T-cell (primary cell): ENCODE measurements around the gene CR1. TPM values are rescaled to one million over a fixed set of nuclear protein-coding genes. Genes with fewer than 3 reads are reported as not detected.
"Not testable (repeated sequence)": the region's sequence is repeated elsewhere in the genome, so short reads cannot be mapped to it uniquely, and the experiment has no call there.

ENCODE experiments used
- ATAC-seq, 4 experiments: fragments of 200-7000 bp in 3 of 4; fragments of 150-1000 bp in 1 of 4; cut with Tn5 transposase; replicated peaks in 1 of 4; 1 replicate in 3 of 4; 2 replicates in 1 of 4; pipeline ENCODE4 v1.10.0; 2021; ENCODE audit warnings: moderate library complexity in 3 of 4, mild to moderate bottlenecking in 2 of 4, moderate number of reproducible peaks in 1 of 4
- CTCF ChIA-PET, 2 donors: fragments of 300-600 bp; sonication (Branson Sonifier 250); formaldehyde crosslinking; loops; one replicate each; lab custom pipeline; 2022; ENCODE audit warnings: antibody characterized with exemption in 2 of 2; lab: Charles Lee
- POLR2A ChIA-PET, 2 donors: fragments of 300-600 bp; sonication (Branson Sonifier 250); formaldehyde crosslinking; loops; one replicate each; lab custom pipeline; 2022; ENCODE audit warnings: antibody characterized with exemption in 2 of 2; lab: Charles Lee
- DNase-seq, 35 experiments: peaks; one replicate each; pipeline versions ENCODE4 v3.0.0 to v3.0.0-alpha.2; 2013 to 2023
- H3K27ac ChIP-seq: one replicate; pipeline ENCODE4 v1.5.1; 2013; ENCODE audit warnings: low read length
- H3K27me3 ChIP-seq, 2 experiments: replicated peaks in 1 of 2; 1 replicate in 1 of 2; 2 replicates in 1 of 2; pipeline versions ENCODE4 v1.6.1 to v1.7.0; 2013; ENCODE audit warnings: low read length in 1 of 2, mixed read lengths in 1 of 2; ENCODE audit not compliant: control insufficient read depth in 2 of 2, insufficient read depth in 2 of 2; ENCODE audit errors: extremely low read depth in 1 of 2
- H3K36me3 ChIP-seq, 2 donors: 1 replicate in 1 of 2; 2 replicates in 1 of 2; pipeline versions ENCODE4 v1.6.1 to v1.7.0; 2013; ENCODE audit warnings: low read length in 1 of 2; ENCODE audit not compliant: control insufficient read depth in 2 of 2, insufficient read depth in 1 of 2; ENCODE audit errors: extremely low read depth in 1 of 2
- H3K4me1 ChIP-seq, 2 experiments: 1 replicate in 1 of 2; 2 replicates in 1 of 2; pipeline versions ENCODE4 v1.6.1 to v1.7.0; 2013; ENCODE audit warnings: low read length in 2 of 2, mixed read lengths in 1 of 2; ENCODE audit not compliant: insufficient read depth in 2 of 2, control insufficient read depth in 1 of 2; ENCODE audit errors: extremely low read depth in 1 of 2
- H3K4me3 ChIP-seq, 2 donors: 1 replicate in 1 of 2; 2 replicates in 1 of 2; pipeline versions ENCODE4 v1.5.1 to v1.7.0; 2013; ENCODE audit warnings: mild to moderate bottlenecking in 2 of 2, low read length in 1 of 2, moderate library complexity in 1 of 2; ENCODE audit not compliant: control insufficient read depth in 1 of 2; ENCODE audit errors: extremely low read depth in 1 of 2
- H3K9me3 ChIP-seq: 2 replicates; pipeline ENCODE4 v1.7.0; 2013
- H3K27ac Mint-ChIP-seq, 2 donors: one replicate each; pipeline ENCODE4 v1.8.0; 2020 to 2021; ENCODE audit warnings: mild to moderate bottlenecking in 2 of 2, mixed read lengths in 2 of 2
- H3K27me3 Mint-ChIP-seq, 2 donors: one replicate each; pipeline ENCODE4 v1.8.0; 2021 to 2022; ENCODE audit warnings: mixed read lengths in 2 of 2
- H3K36me3 Mint-ChIP-seq: one replicate; pipeline ENCODE4 v1.8.0; 2021; ENCODE audit warnings: mixed read lengths
- H3K4me1 Mint-ChIP-seq, 3 donors: one replicate each; pipeline ENCODE4 v1.8.0; 2020 to 2022; ENCODE audit warnings: mixed read lengths in 3 of 3, mild to moderate bottlenecking in 1 of 3
- H3K4me3 Mint-ChIP-seq, 3 donors: one replicate each; pipeline ENCODE4 v1.8.0; 2020 to 2022; ENCODE audit warnings: mild to moderate bottlenecking in 3 of 3, mixed read lengths in 3 of 3, moderate library complexity in 3 of 3
- H3K9me3 Mint-ChIP-seq, 3 donors: one replicate each; pipeline ENCODE4 v1.8.0; 2020 to 2022; ENCODE audit warnings: mixed read lengths in 3 of 3
- WGBS: methylation state at CpG from one replicate; pipeline ENCODE4 v1.1.5; 2013; ENCODE audit warnings: missing lambda C conversion rate; ENCODE audit not compliant: insufficient coverage; 5-methylcytosine and 5-hydroxymethylcytosine counted together
- total RNA-seq, 35 experiments: library from RNA in 6 of 35; stranded (reverse) in 6 of 35; fragments of 120-200 nt in 1 of 35; gene quantifications; one replicate each; pipeline versions ENCODE4 v1.2.1 to v1.2.4 and lab custom pipeline; 2013 to 2026

The CR1 gene
- total RNA-seq, 5 donors from 2014 or later (not counting 1 experiment from before 2014, with no cell fraction given): 2.8 to 11.7 (median 8.8) TPM

DNA sequence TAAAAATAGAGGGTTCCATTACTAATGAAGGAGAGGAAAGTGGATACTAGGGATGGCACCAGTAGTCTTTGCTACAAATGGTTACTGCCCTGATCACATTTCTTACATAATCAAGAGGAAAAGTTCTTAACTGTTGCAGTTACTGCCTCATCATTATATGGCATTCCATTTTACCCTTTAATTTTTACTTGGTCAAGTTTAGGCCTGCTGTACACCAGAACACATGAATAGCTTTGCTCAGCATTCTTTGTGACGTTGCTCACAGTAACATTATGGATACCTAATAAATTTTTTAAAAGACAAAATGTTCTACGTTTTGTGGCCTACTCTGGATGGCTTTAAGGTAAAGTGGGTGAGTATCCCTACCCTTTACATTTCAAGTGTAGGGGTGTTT lies 110.4 kb downstream of the CR1 start:
- Mint-ChIP-seq H3K4me1 (no peaks in the 10 kb centered on the region), H3K27me3 (peaks cover 0 to 8% of the 10 kb centered on the region in 2 donors), H3K9me3 (no peaks in the 10 kb centered on the region), H3K27ac (no peak overlapping the region), H3K4me3 (no peak overlapping the region), H3K36me3 (peaks cover 5% of the 10 kb centered on the region)
- POLR2A ChIA-PET: no interaction called here
- Histone ChIP-seq H3K27ac (no peak overlapping the region), H3K27me3 (no peaks in the 10 kb centered on the region), H3K4me3 (no peak overlapping the region), H3K9me3 (no peaks in the 10 kb centered on the region), H3K4me1 (no peaks in the 10 kb centered on the region), H3K36me3 (no peaks in the 10 kb centered on the region)
- no peak for DNase-seq
- no CpG with 5 or more reads among the region's 2 CpGs for WGBS
- CTCF ChIA-PET: interaction anchor here in 1 of 2 donors (1.6 kb wide), 1 partner anchor 14 kb away, joined by 3 read pairs; no protein-coding TSS in a partner anchor
- no peak for ATAC-seq

DNA sequence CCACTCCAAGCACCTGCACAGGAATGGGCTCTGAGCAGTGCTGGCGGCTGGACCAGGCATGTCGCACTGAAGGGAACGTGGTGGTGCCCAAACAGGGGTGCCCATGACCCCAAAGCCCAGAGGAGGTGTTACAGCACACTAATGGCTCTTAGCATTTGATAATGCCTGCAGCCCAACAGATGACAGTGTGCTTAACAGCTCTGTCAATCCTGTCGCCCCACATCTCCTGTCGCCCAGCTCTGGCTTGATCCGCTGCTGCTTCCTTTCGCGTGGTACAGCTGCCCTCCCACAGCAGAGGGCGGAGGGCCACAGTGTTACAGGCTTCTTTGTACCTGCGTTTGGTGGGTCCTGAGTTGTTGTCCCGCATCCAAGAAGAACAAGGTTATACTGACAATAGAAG lies 116.8 kb downstream of the CR1 start:
- H3K4me1 Mint-ChIP-seq: no peaks in the 10 kb centered on the region
- ATAC-seq (no peak), DNase-seq (no peak)
- H3K4me3 Mint-ChIP-seq: no peak overlapping the region
- Histone ChIP-seq H3K9me3 (no peaks in the 10 kb centered on the region), H3K4me3 (no peak overlapping the region), H3K4me1 (no peaks in the 10 kb centered on the region), H3K27me3 (peaks cover 0 to 9% of the 10 kb centered on the region in 2 experiments), H3K27ac (no peak overlapping the region), H3K36me3 (no peaks in the 10 kb centered on the region)
- CTCF ChIA-PET: no interaction called here
- peaks cover 4 to 10% of the 10 kb centered on the region in 2 donors for H3K27me3 Mint-ChIP-seq
- no peak overlapping the region for H3K27ac Mint-ChIP-seq
- 78% methylated on average over 11 of the region's 11 CpGs for WGBS
- H3K36me3 Mint-ChIP-seq: peaks cover 5% of the 10 kb centered on the region
- H3K9me3 Mint-ChIP-seq: no peaks in the 10 kb centered on the region
- POLR2A ChIA-PET: no interaction called here

DNA sequence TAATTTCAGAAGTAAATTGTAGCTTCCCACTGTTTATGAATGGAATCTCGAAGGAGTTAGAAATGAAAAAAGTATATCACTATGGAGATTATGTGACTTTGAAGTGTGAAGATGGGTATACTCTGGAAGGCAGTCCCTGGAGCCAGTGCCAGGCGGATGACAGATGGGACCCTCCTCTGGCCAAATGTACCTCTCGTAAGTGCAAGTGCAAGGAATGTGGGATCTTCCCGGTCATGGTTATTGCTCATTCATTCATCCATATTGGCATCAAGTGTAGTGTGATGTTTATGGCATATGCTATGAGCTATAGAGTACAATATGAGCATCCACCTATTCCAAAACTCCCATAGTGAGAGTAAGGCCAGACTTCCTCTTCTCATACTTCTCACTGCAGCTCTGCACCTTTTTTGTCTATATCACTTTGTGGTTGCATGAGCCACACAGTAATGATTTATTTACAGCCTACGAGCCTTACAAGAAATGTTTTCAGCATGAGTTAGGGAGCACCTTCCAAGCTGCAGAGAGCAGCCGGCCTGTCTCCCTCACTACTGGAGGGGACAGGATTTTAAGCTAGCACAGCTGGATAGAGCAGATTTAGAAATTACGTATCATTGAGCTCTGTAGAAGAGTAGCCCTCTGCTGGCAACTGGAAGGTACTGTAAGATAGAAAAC lies 124.0 kb downstream of the CR1 start:
- WGBS: 83% methylated on average over 1 of the region's 7 CpGs
- Mint-ChIP-seq H3K4me3 (no peak overlapping the region), H3K9me3 (peaks cover 0 to 1% (median 0%) of the 10 kb centered on the region in 3 donors), H3K27ac (no peak overlapping the region), H3K27me3 (peaks cover under 1 to 4% of the 10 kb centered on the region in 2 donors), H3K36me3 (peaks cover 2% of the 10 kb centered on the region), H3K4me1 (peaks cover 0 to 5% (median 2%) of the 10 kb centered on the region in 3 donors)
- ATAC-seq (peak; percentile 67 to 87 (median 78)), DNase-seq (peak in 6 of 35 experiments; percentile 3 to 48 (median 6))
- Histone ChIP-seq H3K4me1 (no peaks in the 10 kb centered on the region), H3K9me3 (no peaks in the 10 kb centered on the region), H3K27me3 (peaks cover 0 to 4% of the 10 kb centered on the region in 2 experiments), H3K36me3 (no peaks in the 10 kb centered on the region), H3K27ac (no peak overlapping the region), H3K4me3 (no peak overlapping the region)
- CTCF ChIA-PET: interaction anchor here in 1 of 2 donors (0.6 to 1.3 kb wide), 6 partner anchors 9 to 177 kb away, joined by 3 to 6 read pairs (median 4); no protein-coding TSS in a partner anchor
- POLR2A ChIA-PET: no interaction called here

DNA sequence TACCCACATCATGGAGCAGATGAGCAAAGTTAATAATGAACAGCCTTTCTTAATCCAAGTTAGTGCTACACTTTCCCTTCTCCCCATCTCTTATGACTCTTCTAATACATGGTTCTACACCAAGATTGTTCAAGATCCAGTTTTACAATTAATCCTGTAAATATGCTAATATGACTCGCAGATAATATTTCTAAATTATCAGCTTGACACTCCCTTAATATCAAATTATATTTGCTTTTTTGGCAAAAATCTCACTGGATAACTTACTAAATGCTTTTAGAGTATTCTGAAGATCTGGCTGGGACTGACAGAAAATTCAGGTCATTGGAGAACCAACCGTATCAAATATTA lies 124.6 kb downstream of the CR1 start:
- H3K27me3 ChIP-seq: peaks cover 0 to 4% of the 10 kb centered on the region in 2 experiments
- WGBS: no CpG with 5 or more reads among the region's 2 CpGs
- Mint-ChIP-seq H3K27me3 (peaks cover 0 to 4% of the 10 kb centered on the region in 2 donors), H3K27ac (no peak overlapping the region), H3K4me1 (peaks cover 0 to 5% (median 2%) of the 10 kb centered on the region in 3 donors), H3K9me3 (peaks cover 0 to 6% (median 0%) of the 10 kb centered on the region in 3 donors), H3K4me3 (no peak overlapping the region), H3K36me3 (peaks cover 7% of the 10 kb centered on the region)
- no peaks in the 10 kb centered on the region for H3K9me3 ChIP-seq
- H3K27ac ChIP-seq: no peak overlapping the region
- ChIA-PET CTCF (interaction anchor here (0.6 to 1.3 kb wide), 6 partner anchors 8 to 265 kb away, joined by 3 to 6 read pairs (median 4); no protein-coding TSS in a partner anchor), POLR2A (interaction anchor here in 1 of 2 donors (0.6 kb wide), 1 partner anchor 87 kb away, joined by 4 read pairs; no protein-coding TSS in a partner anchor)
- no peak for DNase-seq
- no peaks in the 10 kb centered on the region for H3K4me1 ChIP-seq
- no peak overlapping the region for H3K4me3 ChIP-seq
- ATAC-seq: no peak
- no peaks in the 10 kb centered on the region for H3K36me3 ChIP-seq

DNA sequence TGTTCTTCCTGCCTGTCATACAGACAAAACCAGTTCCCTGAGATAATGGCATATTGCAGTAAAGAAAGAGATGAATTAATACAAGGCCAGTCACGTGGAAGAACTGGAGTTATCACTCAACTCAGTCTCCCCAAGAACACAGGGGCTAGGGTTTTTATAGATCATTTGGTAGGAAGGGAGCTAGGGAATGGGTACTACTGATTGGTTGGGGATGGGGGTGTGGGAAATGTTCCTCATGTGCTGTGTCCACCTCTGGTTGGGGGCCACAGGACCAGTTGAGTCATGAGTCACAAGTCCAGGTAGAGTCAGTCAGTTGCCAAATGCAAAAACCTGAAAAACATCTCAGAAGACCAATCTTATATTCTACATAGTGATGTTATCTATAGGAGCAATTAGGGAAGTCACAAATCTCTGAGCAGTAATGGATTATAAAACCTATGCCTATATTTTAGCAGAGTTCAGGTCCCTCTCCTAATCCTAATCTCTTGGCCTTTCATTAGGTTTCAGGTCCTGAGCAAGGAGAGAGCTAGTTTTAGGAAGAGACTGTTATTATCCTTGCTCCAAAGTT lies 129.6 kb downstream of the CR1 start:
- H3K27me3 Mint-ChIP-seq, H3K9me3 ChIP-seq, H3K27ac Mint-ChIP-seq, H3K27ac ChIP-seq, H3K27me3 ChIP-seq, H3K36me3 ChIP-seq, POLR2A ChIA-PET, CTCF ChIA-PET, DNase-seq, H3K36me3 Mint-ChIP-seq, H3K4me1 ChIP-seq, H3K4me3 ChIP-seq, ATAC-seq, H3K4me3 Mint-ChIP-seq, H3K9me3 Mint-ChIP-seq, H3K4me1 Mint-ChIP-seq: not testable (repeated sequence)
- no CpG with 5 or more reads among the region's 1 CpG for WGBS

DNA sequence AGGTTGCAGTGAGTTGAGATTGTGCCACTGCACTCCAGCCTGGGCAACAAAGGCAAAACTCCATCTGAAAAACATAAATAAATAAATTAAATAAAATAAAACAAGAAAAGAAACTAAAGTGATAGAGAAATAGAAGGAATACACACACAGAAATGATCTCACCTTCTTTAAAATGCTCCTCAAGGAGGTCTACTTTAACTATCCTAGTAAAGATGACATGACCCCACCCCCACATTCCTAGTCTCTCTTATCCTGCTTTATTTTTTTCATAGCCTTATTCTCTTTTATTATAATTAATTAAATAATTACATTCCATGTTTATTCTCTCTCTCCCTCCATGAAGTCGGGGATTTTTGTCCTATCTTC lies 131.0 kb downstream of the CR1 start:
- Mint-ChIP-seq H3K4me1 (no peaks in the 10 kb centered on the region), H3K27ac (no peak overlapping the region), H3K36me3 (peaks cover 7% of the 10 kb centered on the region), H3K4me3 (no peak overlapping the region), H3K27me3 (no peaks in the 10 kb centered on the region), H3K9me3 (peaks cover 0 to 6% (median 0%) of the 10 kb centered on the region in 3 donors)
- ChIA-PET CTCF (no interaction called here), POLR2A (no interaction called here)
- DNase-seq (no peak), ATAC-seq (no peak)
- Histone ChIP-seq H3K27me3 (no peaks in the 10 kb centered on the region), H3K4me3 (no peak overlapping the region), H3K27ac (no peak overlapping the region), H3K9me3 (no peaks in the 10 kb centered on the region), H3K4me1 (no peaks in the 10 kb centered on the region), H3K36me3 (no peaks in the 10 kb centered on the region)
- WGBS: no CpG with 5 or more reads among the region's 1 CpG
